AG09309 (cell line): Measurements from ENCODE around the gene CREB5.

Source experiments
- DNase-seq: peaks from one replicate; pipeline ENCODE4 v3.0.0-alpha.2; 2010; ENCODE audit warnings: low read depth
- H3K4me3 ChIP-seq: 2 replicates; pipeline ENCODE4 v1.5.1; 2011; ENCODE audit warnings: mild to moderate bottlenecking, low read depth, low read length, moderate library complexity; ENCODE audit not compliant: control insufficient read depth
- TF ChIP-seq, protein P1 (sequence below): IDR thresholded peaks from 2 replicates; pipeline ENCODE4 v1.5.1; 2011; ENCODE audit warnings: mild to moderate bottlenecking, low read depth, low read length, inconsistent platforms; ENCODE audit not compliant: insufficient read depth, control insufficient read depth; ENCODE audit errors: missing control alignments

CREB5 gene

DNA sequence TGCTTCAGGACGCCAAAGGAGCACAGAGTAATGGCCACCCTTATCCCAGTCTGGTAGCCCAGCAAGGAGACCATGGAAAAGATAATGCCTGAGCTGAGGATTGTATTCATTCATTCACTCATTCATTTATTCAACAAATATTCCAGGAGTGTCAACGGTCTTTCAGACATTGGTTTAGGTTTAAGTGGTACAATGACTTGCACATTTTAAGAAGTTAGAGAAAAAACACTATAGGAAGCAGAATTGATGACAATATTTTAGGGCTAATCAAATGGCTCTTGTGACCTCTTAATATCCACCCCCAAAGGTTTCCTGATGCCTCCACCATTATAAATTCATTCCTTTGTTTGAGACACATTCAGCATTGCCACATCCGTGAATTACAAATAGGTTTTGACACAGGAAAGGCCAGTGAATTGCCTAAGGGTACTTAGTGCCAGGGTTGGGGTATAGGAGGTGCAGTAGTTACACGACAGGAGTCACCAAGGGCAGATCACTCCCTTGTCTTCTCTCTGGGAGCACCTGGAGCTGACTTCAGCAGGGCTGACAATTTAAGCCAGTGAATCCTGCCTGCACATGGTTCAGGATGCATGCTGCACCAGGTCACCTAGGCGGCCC lies 269.5 kb downstream of the CREB5 start:
- no peak overlapping the region for H3K4me3 ChIP-seq
- TF ChIP-seq, protein P1, sequence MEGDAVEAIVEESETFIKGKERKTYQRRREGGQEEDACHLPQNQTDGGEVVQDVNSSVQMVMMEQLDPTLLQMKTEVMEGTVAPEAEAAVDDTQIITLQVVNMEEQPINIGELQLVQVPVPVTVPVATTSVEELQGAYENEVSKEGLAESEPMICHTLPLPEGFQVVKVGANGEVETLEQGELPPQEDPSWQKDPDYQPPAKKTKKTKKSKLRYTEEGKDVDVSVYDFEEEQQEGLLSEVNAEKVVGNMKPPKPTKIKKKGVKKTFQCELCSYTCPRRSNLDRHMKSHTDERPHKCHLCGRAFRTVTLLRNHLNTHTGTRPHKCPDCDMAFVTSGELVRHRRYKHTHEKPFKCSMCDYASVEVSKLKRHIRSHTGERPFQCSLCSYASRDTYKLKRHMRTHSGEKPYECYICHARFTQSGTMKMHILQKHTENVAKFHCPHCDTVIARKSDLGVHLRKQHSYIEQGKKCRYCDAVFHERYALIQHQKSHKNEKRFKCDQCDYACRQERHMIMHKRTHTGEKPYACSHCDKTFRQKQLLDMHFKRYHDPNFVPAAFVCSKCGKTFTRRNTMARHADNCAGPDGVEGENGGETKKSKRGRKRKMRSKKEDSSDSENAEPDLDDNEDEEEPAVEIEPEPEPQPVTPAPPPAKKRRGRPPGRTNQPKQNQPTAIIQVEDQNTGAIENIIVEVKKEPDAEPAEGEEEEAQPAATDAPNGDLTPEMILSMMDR: no peak
- DNase-seq: no peak

DNA sequence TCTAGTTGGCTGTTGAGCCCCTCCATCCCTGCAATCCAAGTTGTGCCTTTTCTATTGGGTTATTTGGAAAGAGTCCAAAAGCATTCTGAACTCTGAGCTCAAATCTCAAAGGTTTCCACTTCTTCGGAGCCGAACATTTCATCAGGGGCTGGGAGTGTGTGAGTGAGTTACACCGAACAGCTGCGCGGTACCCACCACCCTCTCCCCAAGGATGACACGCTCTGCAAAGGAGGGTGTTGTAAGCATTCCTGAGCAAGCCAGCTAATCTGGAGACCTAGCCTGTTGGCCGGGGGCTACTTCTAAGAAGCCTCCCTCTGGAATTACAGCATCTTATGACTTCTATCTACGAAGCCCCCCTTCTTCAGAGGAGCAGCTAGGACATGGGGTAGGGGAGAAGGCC lies 270.5 kb downstream of the CREB5 start:
- H3K4me3 ChIP-seq: no peak overlapping the region
- TF ChIP-seq, protein P1: no peak
- DNase-seq: no peak

DNA sequence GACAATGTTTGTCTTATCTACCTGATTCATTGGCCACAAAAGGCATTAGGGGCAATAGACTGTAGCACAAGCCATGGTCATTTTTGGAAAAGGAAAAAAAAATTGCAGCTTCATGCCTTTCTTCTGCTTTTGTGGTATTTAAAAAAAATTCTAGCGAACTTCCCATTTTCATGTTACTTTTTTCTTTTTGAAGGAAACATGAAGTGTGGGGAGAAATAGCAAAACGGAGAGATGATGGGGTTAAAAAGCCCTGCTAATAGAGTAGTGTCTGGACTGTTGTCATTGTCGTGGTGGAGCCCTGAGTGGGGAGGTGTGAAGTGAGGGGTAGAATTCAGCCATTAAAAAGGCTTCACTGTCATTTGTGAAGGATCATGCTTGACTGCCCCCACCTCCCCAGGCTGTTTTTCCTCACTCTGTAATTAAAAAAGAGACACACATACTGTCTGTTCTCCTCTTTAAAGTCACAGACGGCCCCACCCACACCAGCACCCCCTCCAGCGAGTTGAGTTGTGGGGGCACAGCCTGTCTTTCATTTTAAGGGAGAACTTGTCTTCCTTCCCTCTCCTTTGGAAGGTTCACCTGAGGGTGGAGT lies 272.4 kb downstream of the CREB5 start:
- TF ChIP-seq, protein P1: no peak
- H3K4me3 ChIP-seq: no peak overlapping the region
- no peak for DNase-seq

DNA sequence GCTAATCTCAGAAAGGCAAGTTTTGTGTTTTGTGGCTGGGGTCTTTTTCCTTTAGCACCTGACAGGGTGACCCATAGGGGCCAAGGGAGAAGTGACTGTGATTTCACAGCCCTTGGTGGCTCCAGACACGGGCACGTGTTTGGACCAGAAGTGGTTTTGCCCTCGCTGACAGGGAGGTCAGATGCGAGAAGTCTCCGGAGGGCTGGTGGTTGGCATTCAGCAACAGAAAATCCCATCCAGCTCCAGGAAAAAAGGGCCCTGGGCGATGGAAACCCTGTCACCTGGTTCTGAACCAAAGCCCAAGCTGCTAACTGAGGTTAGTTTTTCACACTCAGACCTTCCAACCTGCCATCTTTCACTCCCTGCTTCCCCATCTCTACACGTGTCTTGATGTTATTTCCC lies 272.9 kb downstream of the CREB5 start:
- no peak overlapping the region for H3K4me3 ChIP-seq
- TF ChIP-seq, protein P1: no peak
- no peak for DNase-seq

DNA sequence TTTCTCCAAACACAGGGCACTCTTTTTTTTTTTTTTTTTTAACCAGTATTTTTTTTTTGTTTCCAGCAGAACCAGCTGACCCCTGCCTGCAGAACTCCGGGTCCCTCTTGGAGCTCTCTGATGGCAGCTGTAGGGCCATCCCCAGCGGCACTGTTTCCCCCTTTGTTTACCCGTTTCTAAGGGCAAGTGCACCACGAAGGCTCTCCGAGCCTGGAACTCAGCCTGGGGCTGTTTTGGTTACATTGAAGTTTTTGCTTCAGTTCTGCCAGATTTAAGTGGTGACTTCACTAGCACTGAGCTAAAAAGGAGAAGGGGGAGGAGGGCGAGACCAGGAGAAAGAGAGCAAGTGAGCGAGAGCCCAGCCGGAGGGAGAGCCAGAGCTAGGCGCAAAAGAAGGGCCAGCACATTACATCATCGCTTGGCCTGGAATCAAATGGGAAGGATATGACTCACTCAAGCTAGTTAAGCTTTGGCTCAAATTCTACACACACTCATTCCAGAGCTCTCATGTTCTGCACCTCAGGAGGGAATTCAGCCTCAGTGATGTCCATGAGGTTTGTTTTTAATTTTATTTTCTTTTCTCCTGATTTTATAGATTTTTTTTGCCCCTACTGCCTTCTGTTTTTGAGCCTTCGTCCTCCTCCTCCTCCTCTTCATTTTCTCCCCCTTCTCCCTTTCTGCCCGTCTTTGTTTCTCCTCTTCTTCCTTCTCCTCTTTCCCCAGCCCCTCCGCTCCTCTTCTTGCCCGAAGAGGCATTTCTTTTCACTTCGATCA lies 273.5 kb downstream of the CREB5 start:
- DNase-seq: peak; percentile 96
- TF ChIP-seq, protein P1: no peak
- peak overlapping the region; percentile 42 for H3K4me3 ChIP-seq

DNA sequence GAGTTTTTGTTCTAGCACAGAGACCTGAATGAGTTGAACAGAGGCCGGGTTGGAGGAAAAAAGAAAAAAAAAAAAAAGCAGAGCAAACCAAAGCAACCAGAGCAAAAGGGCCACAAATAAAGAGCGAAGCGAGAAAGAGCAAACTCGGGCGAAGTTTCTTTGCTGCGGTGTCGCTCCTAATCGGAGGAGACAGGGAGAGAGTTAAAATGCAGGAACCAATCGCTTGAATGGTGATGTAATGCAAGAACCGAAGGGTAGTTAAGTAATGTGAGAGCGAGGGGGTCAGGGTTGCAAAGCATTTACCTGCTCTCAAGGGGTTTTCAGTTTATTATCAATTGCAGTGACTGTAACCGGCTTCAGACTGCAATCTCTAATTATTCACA lies 274.1 kb downstream of the CREB5 start:
- peak overlapping the region; percentile 42 for H3K4me3 ChIP-seq
- no peak for DNase-seq
- TF ChIP-seq, protein P1: no peak
